ENCODE results near the gene MAPK9. TPM values are rescaled to one million over a fixed set of nuclear protein-coding genes. Genes with fewer than 3 reads are reported as not detected.
"Not testable (repeated sequence)": the region's sequence is repeated elsewhere in the genome, so short reads cannot be mapped to it uniquely, and the experiment has no call there.

MAPK9 gene
- total RNA-seq, 1 experiment from 2014 or later: 98.2 TPM

DNA sequence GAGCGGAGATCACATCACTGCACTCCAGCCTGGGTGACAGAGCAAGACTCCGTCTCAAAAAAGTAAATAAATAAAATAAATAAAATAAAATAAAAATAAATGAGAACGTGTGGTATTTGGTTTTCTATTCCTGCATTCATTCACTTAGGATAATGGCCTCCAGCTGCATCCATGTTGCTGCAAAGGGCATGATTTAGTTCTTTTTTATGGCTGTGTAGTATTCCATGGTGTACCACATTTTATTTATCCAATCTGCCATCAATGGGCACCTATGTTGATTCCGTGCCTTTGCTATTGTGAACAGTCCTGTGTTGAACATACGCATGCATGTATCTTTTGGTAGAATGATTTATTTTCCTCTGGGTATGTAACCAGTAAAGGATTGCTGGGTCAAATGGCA is 74.1 kb downstream of the MAPK9 start:
- H3K27me3 ChIP-seq: no peaks in the 10 kb centered on the region; the same call in 1 of the 2 replicates
- DNase-seq: no peak
- no peaks in the 10 kb centered on the region for H3K36me3 ChIP-seq
- no peak overlapping the region for H3K4me3 ChIP-seq
- H3K9me3 ChIP-seq: peaks cover 42% of the 10 kb centered on the region

DNA sequence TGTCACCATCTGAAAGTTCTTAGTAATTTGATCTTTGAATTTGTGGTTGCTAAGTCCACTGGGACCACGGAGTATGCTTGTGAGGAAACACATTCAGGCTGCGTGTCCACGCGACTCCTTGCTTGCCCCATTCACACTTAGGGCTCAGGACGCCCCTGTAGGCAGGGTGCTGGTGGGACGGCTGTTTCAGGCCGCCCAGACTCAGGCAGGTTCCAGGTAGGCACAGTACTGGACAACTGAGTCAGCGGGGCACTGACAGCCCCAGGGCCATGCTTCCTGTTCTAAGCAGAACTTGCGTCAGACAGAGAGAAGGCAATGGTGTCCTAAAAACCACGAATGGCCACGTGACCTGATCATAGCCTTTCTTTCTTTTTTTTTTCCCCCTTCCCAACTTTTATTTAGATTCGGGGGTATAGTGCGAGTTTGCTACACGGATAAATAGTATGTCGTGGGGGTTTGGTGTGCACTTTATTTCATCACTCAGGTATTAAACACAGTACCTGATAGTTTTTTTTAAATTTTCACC is 75.2 kb downstream of the MAPK9 start:
- Histone ChIP-seq H3K4me3 (no peak overlapping the region), H3K9me3 (peaks cover 39% of the 10 kb centered on the region), H3K27me3 (no peaks in the 10 kb centered on the region; the same call in 1 of the 2 replicates), H3K36me3 (no peaks in the 10 kb centered on the region)
- no peak for DNase-seq

DNA sequence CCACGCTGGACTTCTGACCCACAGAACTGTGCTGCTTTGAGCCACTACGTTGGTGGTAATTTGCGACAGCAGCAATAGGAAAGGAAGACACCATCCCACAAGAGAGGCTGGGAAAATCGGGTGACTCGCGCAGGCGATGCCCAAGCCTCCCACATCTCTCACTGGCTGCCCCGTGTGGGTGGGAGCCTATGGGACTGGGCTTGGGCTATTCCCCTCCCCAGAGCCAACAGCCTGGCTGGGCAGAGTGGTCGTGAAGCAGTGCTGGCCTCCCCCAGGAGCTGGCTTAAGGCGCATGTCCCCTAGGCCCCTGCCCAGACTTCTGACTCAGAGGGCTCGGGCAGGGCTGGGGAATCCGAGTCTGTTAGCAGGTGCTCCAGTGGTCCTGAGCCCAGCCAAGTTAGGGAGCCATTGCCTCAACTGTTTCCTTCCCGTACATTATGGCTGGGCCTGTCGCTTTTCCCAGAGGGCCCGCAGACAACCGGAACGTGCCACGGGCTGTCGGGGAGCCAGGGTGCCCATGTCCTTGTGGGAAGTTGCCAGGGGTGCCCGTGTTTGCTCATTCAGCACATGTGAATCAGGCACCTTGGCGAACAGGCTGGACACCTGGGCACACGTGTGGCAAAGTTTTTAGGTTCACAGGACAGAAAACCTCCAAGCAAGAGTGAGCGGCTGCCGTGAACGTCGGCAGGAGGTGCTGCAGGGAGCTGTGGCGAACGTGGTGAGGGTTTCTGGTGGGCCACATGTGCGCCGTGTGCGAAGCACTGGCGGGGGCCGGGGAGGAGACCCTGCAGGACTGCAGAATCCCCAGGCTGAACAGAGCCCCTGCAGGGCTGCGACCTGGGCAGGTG is 75.9 kb downstream of the MAPK9 start:
- H3K4me3 ChIP-seq: no peak overlapping the region
- no peak for DNase-seq
- H3K9me3 ChIP-seq: peaks cover 32% of the 10 kb centered on the region
- no peaks in the 10 kb centered on the region for H3K36me3 ChIP-seq
- no peaks in the 10 kb centered on the region; the same call in 1 of the 2 replicates for H3K27me3 ChIP-seq

DNA sequence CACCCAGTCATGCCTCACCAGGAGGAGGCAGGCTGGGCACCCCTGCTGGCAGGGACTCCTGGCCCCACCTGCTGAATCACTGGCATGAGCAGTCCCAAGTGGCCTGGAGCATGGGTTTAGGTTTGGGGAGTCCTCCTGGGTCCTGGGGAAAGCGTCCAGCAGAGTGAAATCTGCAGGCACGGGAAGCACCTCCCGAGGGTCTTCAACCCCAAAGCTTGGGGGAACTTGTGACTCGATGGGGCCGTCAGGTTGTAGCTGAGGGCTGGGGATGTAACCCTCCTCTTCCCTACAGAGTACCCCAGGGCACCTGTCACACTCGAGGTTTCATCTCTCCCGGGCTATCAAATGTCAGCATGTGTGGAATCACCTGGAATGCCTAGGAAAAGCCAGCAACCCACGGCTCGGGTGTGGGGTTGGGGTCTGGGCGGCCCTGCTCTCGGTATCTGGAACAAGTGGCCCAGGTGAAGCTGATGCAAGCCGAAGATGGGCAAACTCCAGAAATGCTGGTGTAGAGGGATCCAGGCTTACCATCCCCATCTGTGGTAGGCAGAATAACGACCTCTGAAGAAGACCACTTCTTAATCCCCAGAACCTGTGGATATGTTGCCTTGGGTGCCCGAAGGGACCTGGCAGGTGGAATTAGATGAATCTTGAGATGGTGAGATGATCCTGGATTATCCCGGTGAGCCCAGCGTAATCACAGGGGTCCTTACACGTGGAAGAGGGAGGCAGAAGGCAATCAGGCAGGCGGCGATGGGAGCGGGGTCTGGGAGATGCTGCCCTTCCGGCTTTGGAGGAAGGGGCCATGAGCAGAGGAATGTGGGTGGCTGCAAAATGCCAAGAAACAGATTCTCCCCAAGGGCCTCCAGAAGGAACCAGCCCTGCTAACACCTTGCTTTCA is 76.8 kb downstream of the MAPK9 start:
- H3K27me3 ChIP-seq: no peaks in the 10 kb centered on the region; the same call in 1 of the 2 replicates
- peak; percentile 48 for DNase-seq
- H3K4me3 ChIP-seq: no peak overlapping the region
- peaks cover 25% of the 10 kb centered on the region for H3K9me3 ChIP-seq
- no peaks in the 10 kb centered on the region for H3K36me3 ChIP-seq

DNA sequence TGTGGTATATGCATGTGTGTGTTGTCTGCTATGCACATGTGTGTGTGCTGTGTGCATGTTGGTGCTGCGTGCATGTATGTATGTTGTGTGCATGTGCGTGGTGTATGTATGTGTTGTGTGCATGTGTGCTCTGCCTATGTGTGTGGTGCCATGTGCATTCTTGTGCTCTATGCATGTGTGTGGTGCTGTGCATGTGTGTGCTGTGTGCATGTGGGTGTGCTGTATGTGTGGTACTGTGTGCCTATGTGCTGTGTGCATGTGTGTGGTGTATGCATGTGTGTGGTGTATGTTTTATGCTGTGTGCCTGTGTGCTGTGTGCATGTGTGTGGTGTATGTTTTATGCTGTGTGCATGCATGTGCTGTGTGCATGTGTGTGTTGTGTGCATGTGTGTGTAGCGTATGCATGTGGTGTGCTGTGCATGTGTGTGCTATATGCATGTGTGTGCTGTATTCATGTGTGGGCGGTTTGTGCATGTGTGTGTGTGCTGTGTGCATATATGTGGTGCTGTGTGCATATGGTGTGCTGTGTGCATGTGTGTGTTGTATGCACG is 78.2 kb downstream of the MAPK9 start:
- H3K27me3 ChIP-seq: no peaks in the 10 kb centered on the region; the same call in none of the 2 replicates
- no peak for DNase-seq
- no peak overlapping the region for H3K4me3 ChIP-seq
- peaks cover 12% of the 10 kb centered on the region for H3K9me3 ChIP-seq
- no peaks in the 10 kb centered on the region for H3K36me3 ChIP-seq

DNA sequence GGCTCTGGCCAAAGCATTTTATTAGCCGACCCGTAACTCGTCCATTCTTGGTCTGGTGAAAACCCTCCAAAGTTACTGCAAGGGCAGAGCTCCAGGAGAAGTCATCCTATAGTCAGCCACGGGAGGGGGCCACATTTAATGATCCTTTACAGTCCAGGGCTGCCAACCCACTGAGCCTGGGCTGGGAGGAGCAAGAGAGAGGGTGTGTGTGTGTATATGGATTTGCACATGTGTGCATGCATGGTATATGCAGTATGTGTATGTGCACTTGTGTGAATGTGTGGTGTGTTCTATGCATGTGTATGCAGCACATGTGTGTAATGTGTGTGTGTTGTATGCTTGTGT is 78.7 kb downstream of the MAPK9 start:
- no peaks in the 10 kb centered on the region for H3K36me3 ChIP-seq
- DNase-seq: no peak
- H3K27me3 ChIP-seq: peaks cover 2% of the 10 kb centered on the region
- H3K4me3 ChIP-seq: no peak overlapping the region
- peaks cover 7% of the 10 kb centered on the region for H3K9me3 ChIP-seq

DNA sequence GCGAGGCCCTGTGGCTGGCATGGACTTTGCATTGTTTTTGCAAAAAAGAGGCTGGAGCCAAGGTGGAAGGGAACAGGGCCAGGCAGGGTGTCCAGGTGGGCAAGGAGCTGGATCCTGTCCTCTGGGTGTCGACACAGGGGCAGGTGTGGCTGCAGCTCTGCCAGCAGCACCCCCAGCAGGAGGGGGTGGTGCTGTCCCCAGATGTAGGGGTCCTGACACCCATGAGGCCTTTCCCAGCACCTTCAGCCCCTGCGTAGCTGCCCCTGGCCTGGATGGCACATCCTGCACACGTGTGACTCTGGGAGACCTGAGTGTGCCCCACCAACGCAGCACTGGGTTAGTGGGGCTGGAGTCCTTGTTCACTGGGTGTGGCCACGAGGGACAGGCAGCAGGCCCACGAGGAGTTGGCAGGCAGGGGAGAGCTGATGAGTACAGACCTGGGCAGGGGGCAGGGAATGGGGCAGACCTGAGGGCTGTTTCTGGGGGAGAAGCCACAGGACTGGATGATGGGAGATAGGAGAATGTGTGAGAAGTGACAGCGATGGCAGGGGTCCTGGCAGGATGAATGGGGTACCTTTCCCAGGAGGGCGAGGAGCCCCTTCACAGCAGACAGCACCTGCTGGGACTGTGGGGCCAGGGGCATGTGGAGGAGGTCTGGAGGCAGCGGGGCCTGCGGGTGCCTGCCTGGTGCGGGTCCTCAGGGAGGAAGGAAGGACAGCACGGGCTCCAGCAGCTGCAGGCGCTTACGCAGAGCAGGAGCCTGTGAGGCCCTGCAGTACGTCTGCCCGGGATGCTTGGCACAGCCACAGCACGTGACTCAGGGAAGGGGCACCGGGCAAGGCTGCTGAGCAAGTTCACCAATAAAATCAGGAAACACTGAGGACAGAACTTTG is 79.3 kb downstream of the MAPK9 start:
- Histone ChIP-seq H3K9me3 (peaks cover 2% of the 10 kb centered on the region), H3K36me3 (no peaks in the 10 kb centered on the region), H3K4me3 (no peak overlapping the region), H3K27me3 (peaks cover 2% of the 10 kb centered on the region)
- peak; percentile 94 for DNase-seq

DNA sequence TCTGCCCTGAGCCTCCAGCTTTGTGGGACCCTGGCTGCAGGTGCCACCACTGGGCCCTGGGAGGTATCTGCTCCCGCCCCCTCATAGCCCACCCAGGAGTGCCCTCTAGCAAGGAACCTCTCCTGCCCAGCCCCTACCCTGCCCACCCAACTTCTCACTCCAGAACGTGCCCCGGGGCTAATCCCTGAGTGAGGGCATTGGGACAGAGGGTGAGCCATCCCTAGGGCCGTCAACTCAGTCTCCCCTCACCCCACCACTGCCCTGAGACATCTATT is 80.2 kb downstream of the MAPK9 start:
- peaks cover 2% of the 10 kb centered on the region for H3K27me3 ChIP-seq
- H3K4me3 ChIP-seq: no peak overlapping the region
- H3K36me3 ChIP-seq: no peaks in the 10 kb centered on the region
- H3K9me3 ChIP-seq: peaks cover 2% of the 10 kb centered on the region; the same call in 1 of the 2 replicates
- no peak for DNase-seq

DNA sequence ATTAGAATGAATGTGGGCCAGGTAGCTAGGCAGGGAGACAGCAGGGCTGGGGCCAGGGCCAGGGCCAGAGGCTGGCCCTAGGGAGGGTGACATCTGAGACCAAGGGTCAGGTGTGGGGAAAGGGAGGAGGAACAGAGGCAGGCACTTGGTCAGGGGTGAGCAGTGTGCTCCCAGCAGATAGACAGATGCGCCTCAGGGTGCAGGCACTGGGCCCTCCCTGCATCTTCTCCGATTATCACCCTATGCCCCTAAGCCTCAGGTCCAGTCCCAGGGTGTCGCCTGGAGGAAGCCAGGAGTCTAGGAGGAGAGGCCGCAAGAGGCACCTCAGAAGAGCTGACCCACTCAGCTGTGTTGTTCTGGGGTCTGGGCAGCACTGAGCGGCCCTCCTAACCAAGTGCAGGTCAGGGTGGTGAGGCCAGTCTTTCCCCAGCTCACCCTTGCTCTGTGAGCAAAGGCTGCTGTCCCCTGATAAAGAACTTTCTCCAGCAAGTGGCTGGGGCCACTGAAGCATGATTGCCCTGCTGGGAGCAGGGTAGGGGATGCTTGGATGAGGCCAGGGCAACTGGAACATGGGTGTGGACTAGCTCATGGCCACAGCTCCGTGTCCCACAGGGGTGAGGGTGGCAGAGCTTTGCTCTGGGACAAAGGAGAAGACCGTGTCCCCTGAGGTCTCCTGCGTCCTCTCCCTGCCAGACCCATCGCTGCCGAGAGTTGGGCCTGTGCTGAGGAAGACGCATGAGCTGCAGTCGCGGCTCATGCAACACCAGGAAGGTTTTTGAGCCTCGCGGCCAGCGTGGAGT is 80.7 kb downstream of the MAPK9 start:
- no peak overlapping the region for H3K4me3 ChIP-seq
- peaks cover 2% of the 10 kb centered on the region for H3K27me3 ChIP-seq
- H3K9me3 ChIP-seq: peaks cover 2% of the 10 kb centered on the region; the same call in 1 of the 2 replicates
- DNase-seq: no peak
- no peaks in the 10 kb centered on the region for H3K36me3 ChIP-seq

DNA sequence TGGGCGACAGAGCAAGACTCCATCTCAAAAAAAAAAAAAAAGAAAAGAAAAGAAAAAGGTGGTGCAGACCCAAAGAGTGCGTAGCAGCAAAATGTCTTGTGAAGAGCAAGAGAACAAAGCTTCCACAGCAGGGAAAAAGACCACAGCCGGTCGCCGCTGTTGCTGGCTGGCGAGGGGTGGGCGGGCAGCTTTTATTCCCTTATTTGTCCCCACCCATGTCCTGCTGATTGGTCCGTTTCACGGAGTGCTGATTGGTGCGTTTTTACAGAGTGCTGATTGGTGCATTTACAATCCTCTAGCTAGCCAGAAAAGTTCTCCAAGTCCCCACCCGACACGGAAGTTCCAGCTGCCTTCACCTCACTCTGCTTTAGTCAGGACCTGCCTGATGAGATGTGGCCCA is 81.8 kb downstream of the MAPK9 start:
- H3K4me3 ChIP-seq, H3K36me3 ChIP-seq, H3K27me3 ChIP-seq, DNase-seq, H3K9me3 ChIP-seq: not testable (repeated sequence)

DNA sequence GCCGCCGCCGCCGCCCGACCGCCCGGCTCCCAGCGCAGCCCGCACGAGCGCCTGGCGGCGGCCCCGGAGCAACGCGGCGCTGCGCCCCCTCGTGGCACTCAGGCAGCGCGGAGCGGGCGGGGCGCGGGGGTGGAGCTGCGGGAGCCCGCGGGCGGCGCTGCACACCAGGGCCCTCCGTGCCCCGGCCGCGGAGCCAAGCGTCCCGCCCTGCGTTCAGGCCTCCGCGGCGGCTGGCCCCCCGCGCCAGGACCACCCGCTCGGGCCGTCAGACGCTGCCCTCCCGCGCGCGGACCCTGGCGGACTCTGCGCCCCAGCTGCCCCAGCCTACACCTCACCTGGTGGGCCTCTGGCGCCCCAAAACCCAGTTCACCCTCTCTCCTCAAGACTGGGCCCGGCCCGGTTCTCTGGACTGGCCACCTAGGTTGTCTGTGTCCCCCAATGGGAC is 82.7 kb downstream of the MAPK9 start, which contains the start of gene RASGEF1C:
Gene RASGEF1C (minus strand): TSS at position 75 of the 445 bp plus-strand sequence. CDS start 71,159 bp downstream, outside the sequence.
- peaks cover 2% of the 10 kb centered on the region for H3K27me3 ChIP-seq
- peaks cover 2% of the 10 kb centered on the region; the same call in 1 of the 2 replicates for H3K9me3 ChIP-seq
- H3K36me3 ChIP-seq: no peaks in the 10 kb centered on the region
- H3K4me3 ChIP-seq: peak within 1 kb of the TSS; percentile 42
- DNase-seq: peak; percentile 75

DNA sequence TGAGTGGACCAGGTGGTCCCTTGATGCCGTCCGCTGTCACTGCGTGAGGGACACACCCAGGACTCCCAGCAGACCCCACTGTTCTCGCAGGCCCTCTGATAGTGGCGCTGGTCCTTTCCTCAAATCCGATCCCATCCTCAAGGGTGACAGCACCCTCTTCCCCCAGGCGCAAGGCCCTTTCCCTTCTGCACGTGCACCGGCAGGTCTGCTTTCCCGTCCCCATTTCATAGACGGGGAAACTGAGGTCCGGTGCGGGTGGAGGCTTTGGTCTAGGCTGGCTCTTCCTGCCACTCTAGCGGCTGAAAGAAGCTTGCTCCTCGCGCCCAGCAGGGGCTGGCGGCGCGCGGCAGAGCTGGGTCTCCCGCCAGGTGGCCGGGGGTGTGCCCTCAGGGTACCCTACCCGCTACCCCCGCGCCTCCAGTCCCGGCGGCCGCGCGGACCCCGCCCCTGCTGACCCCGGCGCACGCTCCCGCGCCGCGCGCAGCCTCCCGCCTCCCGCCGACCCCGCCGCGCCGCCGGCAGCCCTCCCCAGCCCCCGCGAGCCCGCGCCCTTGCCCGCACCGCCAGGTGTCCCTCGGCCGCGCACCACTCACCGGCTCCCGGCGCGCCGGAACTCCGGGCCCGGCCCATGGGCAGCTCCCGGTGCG is 83.3 kb downstream of the MAPK9 start:
- H3K9me3 ChIP-seq: peaks cover 2% of the 10 kb centered on the region; the same call in 1 of the 2 replicates
- DNase-seq: peak; percentile 49
- H3K27me3 ChIP-seq: peaks cover 2% of the 10 kb centered on the region
- H3K36me3 ChIP-seq: no peaks in the 10 kb centered on the region
- peak overlapping the region; percentile 42 for H3K4me3 ChIP-seq

DNA sequence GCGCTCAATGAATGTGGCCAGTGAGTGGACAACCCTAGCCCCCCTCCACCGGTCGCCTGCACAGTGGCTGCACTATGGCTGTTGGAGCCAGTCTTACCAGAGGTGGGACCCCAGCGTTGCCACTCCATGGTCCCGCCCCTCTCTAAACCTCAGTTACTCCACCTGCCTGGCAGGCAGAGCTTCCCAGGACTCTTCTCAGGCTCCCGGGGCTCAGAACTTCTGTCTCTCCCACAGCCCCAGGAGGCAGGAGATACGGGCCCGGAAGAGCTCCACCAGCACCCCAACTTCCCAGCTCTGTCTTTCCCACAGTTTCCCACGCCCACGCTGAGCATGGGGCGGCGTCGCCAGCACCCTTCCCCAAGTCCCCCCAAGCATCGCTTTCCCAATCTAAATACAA is 83.8 kb downstream of the MAPK9 start:
- Histone ChIP-seq H3K36me3 (no peaks in the 10 kb centered on the region), H3K4me3 (no peak overlapping the region), H3K9me3 (peaks cover 2% of the 10 kb centered on the region; the same call in 1 of the 2 replicates), H3K27me3 (peaks cover 2% of the 10 kb centered on the region; the same call in 1 of the 2 replicates)
- DNase-seq: no peak

DNA sequence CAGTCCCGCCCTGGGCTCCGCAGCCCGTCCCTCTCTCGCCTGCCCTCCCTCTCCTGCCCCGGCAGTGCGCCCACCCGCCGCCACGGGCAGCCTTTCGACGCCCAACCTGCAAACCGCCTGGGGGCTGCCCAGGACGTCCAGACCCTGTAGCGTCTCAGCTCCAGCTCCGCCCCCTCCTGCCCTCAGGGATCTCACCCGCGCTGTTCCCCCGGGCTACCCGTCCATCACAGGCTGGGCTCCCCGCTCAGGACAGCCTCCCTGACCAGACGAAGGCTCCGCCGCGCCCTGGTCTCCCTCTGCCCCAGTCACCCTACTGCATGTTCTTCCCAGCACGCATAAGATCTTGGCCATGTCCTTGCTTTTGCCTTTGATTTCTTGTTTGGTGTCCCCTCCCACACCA is 84.3 kb downstream of the MAPK9 start:
- DNase-seq: no peak
- Histone ChIP-seq H3K4me3 (no peak overlapping the region), H3K36me3 (no peaks in the 10 kb centered on the region), H3K27me3 (peaks cover 2% of the 10 kb centered on the region; the same call in 1 of the 2 replicates), H3K9me3 (peaks cover 2% of the 10 kb centered on the region; the same call in 1 of the 2 replicates)

DNA sequence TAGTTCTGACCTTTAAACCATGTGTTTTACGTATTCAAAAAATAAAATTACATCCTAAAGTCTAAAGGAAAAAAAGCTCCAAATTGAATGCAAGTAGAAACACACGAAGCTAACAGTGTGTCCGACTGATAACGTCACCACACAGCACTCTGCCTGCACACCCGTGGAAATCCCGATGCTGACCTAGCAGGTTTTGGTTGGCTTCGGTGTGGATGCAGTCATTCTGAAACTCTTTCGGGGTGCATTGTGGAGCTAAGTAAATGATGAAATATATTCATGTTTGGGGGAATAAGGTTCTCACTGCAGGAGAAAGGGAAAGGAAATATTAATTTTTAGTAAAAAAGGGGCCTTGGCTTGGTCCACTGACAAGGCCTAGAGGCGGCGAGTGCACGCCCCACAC is 84.9 kb downstream of the MAPK9 start:
- peaks cover 2% of the 10 kb centered on the region; the same call in 1 of the 2 replicates for H3K9me3 ChIP-seq
- H3K36me3 ChIP-seq: no peaks in the 10 kb centered on the region
- no peak overlapping the region for H3K4me3 ChIP-seq
- peaks cover 2% of the 10 kb centered on the region; the same call in 1 of the 2 replicates for H3K27me3 ChIP-seq
- no peak for DNase-seq

All from MG63 (cell line).